ENCODE results near the gene CATSPERB. TPM values are rescaled to one million over a fixed set of nuclear protein-coding genes. Genes with fewer than 3 reads are reported as not detected.
"Not testable (repeated sequence)": the region's sequence is repeated elsewhere in the genome, so short reads cannot be mapped to it uniquely, and the experiment has no call there.

Gene CATSPERB
- polyA plus RNA-seq, 4 donors: 0.89 to 0.92 (median 0.92) TPM; not detected in 1

GRCh38 chr14:91743305-91743653 is 11.4 kb upstream of the CATSPERB start:
- no peak overlapping the region for H3K4me3 ChIP-seq (ENCODE audit: low read depth in 1 of 3, low read length in 3 of 3)
- no peak overlapping the region for H3K27ac ChIP-seq (ENCODE audit: low read depth in 1 of 3, low read length in 2 of 3)
- H3K4me1 ChIP-seq (ENCODE audit: control insufficient read depth in 3 of 3, insufficient read depth in 2 of 3, low read depth in 1 of 3, low read length in 2 of 3): peaks cover 0 to 2% (median 0%) of the 10 kb centered on the region in 3 donors
- FAIRE-seq (no peak), DNase-seq (no peak)
- no peaks in the 10 kb centered on the region for H3K36me3 ChIP-seq (ENCODE audit: control insufficient read depth in 3 of 3, insufficient read depth in 2 of 3, low read depth in 1 of 3, low read length in 3 of 3)
- H3K9me3 ChIP-seq (ENCODE audit: control insufficient read depth in 2 of 2, insufficient read depth in 1 of 2, low read depth in 1 of 2, low read length in 1 of 2): no peaks in the 10 kb centered on the region
- H3K27me3 ChIP-seq (ENCODE audit: control insufficient read depth in 3 of 3, insufficient read depth in 3 of 3, low read length in 3 of 3): no peaks in the 10 kb centered on the region
- WGBS, 3 donors: 95% methylated on average over 2 of the region's 2 CpGs

- 57 to 76% (median 72%) methylated on average over 1 of the region's 1 CpG for WGBS, 3 donors
- Histone ChIP-seq H3K4me1 (ENCODE audit: control insufficient read depth in 3 of 3, insufficient read depth in 2 of 3, low read depth in 1 of 3, low read length in 2 of 3) (peaks cover 0 to 2% (median 0%) of the 10 kb centered on the region in 3 donors), H3K4me3 (ENCODE audit: low read depth in 1 of 3, low read length in 3 of 3) (no peak overlapping the region), H3K27ac (ENCODE audit: low read depth in 1 of 3, low read length in 2 of 3) (no peak overlapping the region), H3K9me3 (ENCODE audit: control insufficient read depth in 2 of 2, insufficient read depth in 1 of 2, low read depth in 1 of 2, low read length in 1 of 2) (no peaks in the 10 kb centered on the region), H3K36me3 (ENCODE audit: control insufficient read depth in 3 of 3, insufficient read depth in 2 of 3, low read depth in 1 of 3, low read length in 3 of 3) (no peaks in the 10 kb centered on the region), H3K27me3 (ENCODE audit: control insufficient read depth in 3 of 3, insufficient read depth in 3 of 3, low read length in 3 of 3) (no peaks in the 10 kb centered on the region)
- DNase-seq (no peak), FAIRE-seq (no peak)
Observed at GRCh38 chr14:91742621-91743304, 10.9 kb upstream of the CATSPERB start.

- not testable (repeated sequence) for H3K36me3 ChIP-seq (ENCODE audit: control insufficient read depth in 3 of 3, insufficient read depth in 2 of 3, low read depth in 1 of 3, low read length in 3 of 3); H3K9me3 ChIP-seq (ENCODE audit: control insufficient read depth in 2 of 2, insufficient read depth in 1 of 2, low read depth in 1 of 2, low read length in 1 of 2); DNase-seq; H3K4me3 ChIP-seq (ENCODE audit: low read depth in 1 of 3, low read length in 3 of 3); H3K27ac ChIP-seq (ENCODE audit: low read depth in 1 of 3, low read length in 2 of 3); H3K27me3 ChIP-seq (ENCODE audit: control insufficient read depth in 3 of 3, insufficient read depth in 3 of 3, low read length in 3 of 3); FAIRE-seq; H3K4me1 ChIP-seq (ENCODE audit: control insufficient read depth in 3 of 3, insufficient read depth in 2 of 3, low read depth in 1 of 3, low read length in 2 of 3)
- WGBS, 3 donors: 89 to 91% (median 89%) methylated on average over 2 of the region's 2 CpGs
Observed at GRCh38 chr14:91739867-91740266, 8.0 kb upstream of the CATSPERB start.

- Histone ChIP-seq H3K27me3 (ENCODE audit: control insufficient read depth in 3 of 3, insufficient read depth in 3 of 3, low read length in 3 of 3) (no peaks in the 10 kb centered on the region), H3K27ac (ENCODE audit: low read depth in 1 of 3, low read length in 2 of 3) (no peak overlapping the region), H3K36me3 (ENCODE audit: control insufficient read depth in 3 of 3, insufficient read depth in 2 of 3, low read depth in 1 of 3, low read length in 3 of 3) (no peaks in the 10 kb centered on the region), H3K4me3 (ENCODE audit: low read depth in 1 of 3, low read length in 3 of 3) (no peak overlapping the region), H3K9me3 (ENCODE audit: control insufficient read depth in 2 of 2, insufficient read depth in 1 of 2, low read depth in 1 of 2, low read length in 1 of 2) (no peaks in the 10 kb centered on the region), H3K4me1 (ENCODE audit: control insufficient read depth in 3 of 3, insufficient read depth in 2 of 3, low read depth in 1 of 3, low read length in 2 of 3) (no peaks in the 10 kb centered on the region)
- no peak for DNase-seq
- 91 to 95% (median 95%) methylated on average over 5 of the region's 5 CpGs for WGBS, 3 donors
- FAIRE-seq: no peak
Observed at GRCh38 chr14:91737619-91738018, 5.7 kb upstream of the CATSPERB start.

GRCh38 chr14:91732859-91733477 is 1.1 kb upstream of the CATSPERB start:
- H3K36me3 ChIP-seq (ENCODE audit: control insufficient read depth in 3 of 3, insufficient read depth in 2 of 3, low read depth in 1 of 3, low read length in 3 of 3): no peaks in the 10 kb centered on the region
- H3K27me3 ChIP-seq (ENCODE audit: control insufficient read depth in 3 of 3, insufficient read depth in 3 of 3, low read length in 3 of 3): no peaks in the 10 kb centered on the region
- no peak overlapping the region for H3K4me3 ChIP-seq (ENCODE audit: low read depth in 1 of 3, low read length in 3 of 3)
- H3K4me1 ChIP-seq (ENCODE audit: control insufficient read depth in 3 of 3, insufficient read depth in 2 of 3, low read depth in 1 of 3, low read length in 2 of 3): no peaks in the 10 kb centered on the region
- 34 to 58% (median 48%) methylated on average over 2 of the region's 2 CpGs for WGBS, 3 donors
- no peaks in the 10 kb centered on the region for H3K9me3 ChIP-seq (ENCODE audit: control insufficient read depth in 2 of 2, insufficient read depth in 1 of 2, low read depth in 1 of 2, low read length in 1 of 2)
- no peak overlapping the region for H3K27ac ChIP-seq (ENCODE audit: low read depth in 1 of 3, low read length in 2 of 3)
- no peak for FAIRE-seq
- DNase-seq: peak in 1 of 2 donors; percentile 13

GRCh38 chr14:91732439-91732838 is 553 bp upstream of the CATSPERB start:
- no peaks in the 10 kb centered on the region for H3K27me3 ChIP-seq (ENCODE audit: control insufficient read depth in 3 of 3, insufficient read depth in 3 of 3, low read length in 3 of 3)
- H3K9me3 ChIP-seq (ENCODE audit: control insufficient read depth in 2 of 2, insufficient read depth in 1 of 2, low read depth in 1 of 2, low read length in 1 of 2): no peaks in the 10 kb centered on the region
- no peak overlapping the region for H3K27ac ChIP-seq (ENCODE audit: low read depth in 1 of 3, low read length in 2 of 3)
- no peaks in the 10 kb centered on the region for H3K4me1 ChIP-seq (ENCODE audit: control insufficient read depth in 3 of 3, insufficient read depth in 2 of 3, low read depth in 1 of 3, low read length in 2 of 3)
- no peaks in the 10 kb centered on the region for H3K36me3 ChIP-seq (ENCODE audit: control insufficient read depth in 3 of 3, insufficient read depth in 2 of 3, low read depth in 1 of 3, low read length in 3 of 3)
- H3K4me3 ChIP-seq (ENCODE audit: low read depth in 1 of 3, low read length in 3 of 3): no peak overlapping the region
- FAIRE-seq (no peak), DNase-seq (no peak)
- 61 to 81% (median 73%) methylated on average over 5 of the region's 5 CpGs for WGBS, 3 donors

- Histone ChIP-seq H3K27ac (ENCODE audit: low read depth in 1 of 3, low read length in 2 of 3) (no peak overlapping the region), H3K4me1 (ENCODE audit: control insufficient read depth in 3 of 3, insufficient read depth in 2 of 3, low read depth in 1 of 3, low read length in 2 of 3) (no peaks in the 10 kb centered on the region), H3K36me3 (ENCODE audit: control insufficient read depth in 3 of 3, insufficient read depth in 2 of 3, low read depth in 1 of 3, low read length in 3 of 3) (no peaks in the 10 kb centered on the region), H3K27me3 (ENCODE audit: control insufficient read depth in 3 of 3, insufficient read depth in 3 of 3, low read length in 3 of 3) (no peaks in the 10 kb centered on the region), H3K9me3 (ENCODE audit: control insufficient read depth in 2 of 2, insufficient read depth in 1 of 2, low read depth in 1 of 2, low read length in 1 of 2) (no peaks in the 10 kb centered on the region), H3K4me3 (ENCODE audit: low read depth in 1 of 3, low read length in 3 of 3) (no peak overlapping the region)
- FAIRE-seq (no peak), DNase-seq (peak in 1 of 2 donors; percentile 26)
- 51 to 70% (median 66%) methylated on average over 2 of the region's 2 CpGs for WGBS, 3 donors
Observed at GRCh38 chr14:91731018-91731417, 868 bp downstream of the CATSPERB start.

GRCh38 chr14:91729756-91730155 is 2.1 kb downstream of the CATSPERB start:
- 79 to 91% (median 88%) methylated on average over 3 of the region's 3 CpGs for WGBS, 3 donors
- no peaks in the 10 kb centered on the region for H3K4me1 ChIP-seq (ENCODE audit: control insufficient read depth in 3 of 3, insufficient read depth in 2 of 3, low read depth in 1 of 3, low read length in 2 of 3)
- no peak overlapping the region for H3K27ac ChIP-seq (ENCODE audit: low read depth in 1 of 3, low read length in 2 of 3)
- no peaks in the 10 kb centered on the region for H3K9me3 ChIP-seq (ENCODE audit: control insufficient read depth in 2 of 2, insufficient read depth in 1 of 2, low read depth in 1 of 2, low read length in 1 of 2)
- FAIRE-seq: no peak
- no peak for DNase-seq
- no peaks in the 10 kb centered on the region for H3K27me3 ChIP-seq (ENCODE audit: control insufficient read depth in 3 of 3, insufficient read depth in 3 of 3, low read length in 3 of 3)
- no peak overlapping the region for H3K4me3 ChIP-seq (ENCODE audit: low read depth in 1 of 3, low read length in 3 of 3)
- H3K36me3 ChIP-seq (ENCODE audit: control insufficient read depth in 3 of 3, insufficient read depth in 2 of 3, low read depth in 1 of 3, low read length in 3 of 3): no peaks in the 10 kb centered on the region

All from small intestine (tissue), 7 donors.